ENCODE data around the gene KCNMA1.

KCNMA1 gene

GRCh38 chr10:77506517-77507200 lies 130.9 kb downstream of the KCNMA1 start:
- peak overlapping the region; percentile 74 for H3K27ac ChIP-seq
- TF ChIP-seq ZFX (IDR thresholded peaks at IDR 0.05; ENCODE audit: borderline replicate concordance) (no peak), CTCF (IDR thresholded peaks at IDR 0.05) (no peak)

DNA sequence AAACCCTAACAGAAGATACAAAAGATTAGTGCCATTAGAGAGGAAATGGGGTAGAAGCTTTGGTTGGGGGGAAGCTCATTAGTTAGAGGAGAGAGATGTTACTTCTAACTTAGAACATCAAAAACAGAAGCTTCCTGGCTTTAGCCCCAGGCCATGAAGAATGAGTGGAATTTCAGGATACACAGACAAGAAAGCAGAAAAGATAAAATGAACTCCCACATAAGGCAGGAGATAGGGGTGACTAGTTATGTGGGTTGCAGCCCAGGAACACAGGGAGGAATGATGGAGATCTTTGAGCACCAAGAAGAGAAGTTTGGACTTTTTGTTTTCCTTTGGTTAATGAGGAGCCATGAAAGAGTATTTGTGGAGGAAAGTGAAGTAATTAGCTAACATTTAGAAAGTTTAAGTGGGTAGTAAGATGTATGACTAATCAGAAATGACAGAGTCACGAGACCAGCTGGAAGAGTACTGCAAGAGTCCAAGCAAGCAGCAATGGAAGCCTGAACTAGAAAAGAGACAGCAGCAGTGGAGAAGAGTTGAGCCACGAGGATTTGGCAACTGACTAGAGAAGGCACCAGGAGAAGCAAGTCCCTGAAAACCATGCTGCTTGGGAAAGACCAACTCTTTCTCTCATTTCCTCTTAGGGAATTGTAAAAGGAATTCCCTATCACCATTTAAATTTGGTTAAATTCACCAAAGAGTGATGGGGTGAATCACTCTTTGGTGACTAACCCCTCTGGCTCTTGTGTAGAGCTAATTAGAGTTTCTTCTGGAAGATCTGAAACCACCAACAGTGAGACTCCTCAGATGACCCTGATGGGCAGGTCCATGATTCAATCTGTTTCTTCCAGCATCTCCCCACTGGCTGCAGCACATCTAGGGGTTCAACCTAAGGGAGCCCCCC lies 131.9 kb downstream of the KCNMA1 start:
- TF ChIP-seq CTCF (IDR thresholded peaks at IDR 0.05) (no peak), ZFX (IDR thresholded peaks at IDR 0.05; ENCODE audit: borderline replicate concordance) (no peak)
- H3K27ac ChIP-seq, result peak overlapping the region; percentile 74

DNA sequence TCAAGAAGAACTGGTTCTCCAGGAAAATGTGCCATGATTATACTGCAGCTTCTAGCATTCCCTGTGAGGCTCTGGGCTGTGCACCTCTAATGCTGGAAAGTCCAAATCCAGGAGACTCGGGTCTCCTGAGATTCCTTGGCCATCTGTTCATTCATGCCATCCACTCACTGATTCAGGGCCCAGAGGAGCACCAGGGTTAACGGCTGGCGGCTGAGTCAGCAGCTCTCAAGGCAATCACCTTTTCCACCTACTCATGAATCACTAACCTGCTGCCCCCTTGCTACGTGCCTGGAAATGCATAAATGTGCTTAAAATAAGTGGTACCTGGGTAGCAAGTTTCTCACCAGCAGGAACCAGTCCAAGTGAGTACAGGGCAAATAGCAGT lies 132.7 kb downstream of the KCNMA1 start:
- TF ChIP-seq CTCF (IDR thresholded peaks at IDR 0.05) (no peak), ZFX (IDR thresholded peaks at IDR 0.05; ENCODE audit: borderline replicate concordance) (no peak)
- peak overlapping the region; percentile 74; the same call in 1 of the 2 replicates for H3K27ac ChIP-seq

DNA sequence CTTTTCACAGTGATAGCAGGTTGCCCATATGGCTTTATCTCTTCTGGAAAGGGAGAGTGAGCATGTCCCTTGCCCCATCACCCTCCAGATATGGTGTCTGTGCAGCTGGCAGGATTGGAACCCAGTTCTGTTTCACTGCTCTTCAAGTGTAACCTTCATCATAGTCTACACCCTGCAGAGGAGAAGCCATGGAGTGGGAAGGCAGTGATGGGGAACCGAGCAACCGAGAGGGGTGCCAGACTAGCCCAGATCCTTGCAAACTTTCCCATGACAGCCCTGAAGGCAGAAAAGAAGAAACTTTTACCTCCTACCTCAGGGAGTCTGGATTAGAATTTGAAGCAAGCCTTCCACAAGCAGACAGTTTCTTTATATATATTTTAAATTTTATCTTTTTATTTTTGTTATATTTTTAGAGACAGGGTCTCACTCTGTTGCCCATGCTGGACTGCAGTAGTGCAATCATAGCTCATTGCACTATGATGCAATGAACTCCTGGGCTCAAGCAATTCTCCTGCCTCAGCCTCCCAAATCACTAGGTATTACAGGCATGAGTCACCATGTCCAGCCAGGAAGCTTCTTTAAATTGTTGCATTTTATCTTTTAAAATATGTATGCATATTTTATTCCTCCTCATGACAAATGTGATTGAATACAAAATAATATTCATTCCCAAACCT lies 133.3 kb downstream of the KCNMA1 start:
- H3K27ac ChIP-seq, result 0 out of 2 replicates have a peak overlapping the region, but pooled peaks have one; percentile 74
- TF ChIP-seq ZFX (IDR thresholded peaks at IDR 0.05; ENCODE audit: borderline replicate concordance) (no peak), CTCF (IDR thresholded peaks at IDR 0.05) (no peak)

- no peak overlapping the region; the same call in 1 of the 2 replicates for H3K27ac ChIP-seq
- TF ChIP-seq ZFX (IDR thresholded peaks at IDR 0.05; ENCODE audit: borderline replicate concordance) (no peak), CTCF (IDR thresholded peaks at IDR 0.05) (no peak)
Observed at GRCh38 chr10:77501846-77502261, 135.8 kb downstream of the KCNMA1 start.

GRCh38 chr10:77501152-77501845 lies 136.3 kb downstream of the KCNMA1 start:
- TF ChIP-seq CTCF (IDR thresholded peaks at IDR 0.05) (no peak), ZFX (IDR thresholded peaks at IDR 0.05; ENCODE audit: borderline replicate concordance) (no peak)
- H3K27ac ChIP-seq, result peak overlapping the region; percentile 96

All from 22Rv1 (cell line).